Pericardium fibroblast (primary cell): Measurements from ENCODE around the gene MRPL36. TPM values are rescaled to one million over a fixed set of nuclear protein-coding genes. Genes with fewer than 3 reads are reported as not detected.

Experiments used
- total RNA-seq: library from RNA; depleted of rRNA; stranded (reverse); fragments of >200 nt; gene quantifications from 2 replicates; pipeline ENCODE4 v1.2.3, GENCODE V29; 2015

Gene MRPL36
- 41.5 and 46.0 TPM in 2 replicates for total RNA-seq

GRCh38 chr5:1799602-1800471, at the start of gene MRPL36:
TSS of gene MRPL36 (minus strand) at chr5:1799837. CDS start at chr5:1798935, 902 bp downstream.

GRCh38 chr5:1801222-1801966, 1.8 kb upstream of the MRPL36 start, which contains the start of gene NDUFS6:
TSS of gene NDUFS6 (plus strand) at chr5:1801407. CDS start at chr5:1801418, 11 bp downstream.

Other genes starting within 250 kb of the MRPL36 start
- gene NDUFS6, start 1.6 kb upstream of the MRPL36 start, total RNA-seq, result 42.6 and 77.8 TPM in 2 replicates
- gene IRX4, start 83.1 kb upstream of the MRPL36 start, total RNA-seq, result 1.4 TPM in 1 of 2 replicates, not detected in the other